ENCODE measurements around the gene PLAU.

GRCh38 chr10:73868655-73869195 lies 42.2 kb upstream of the PLAU start:
- TF ChIP-seq EZH2 (IDR thresholded peaks at IDR 0.05; ENCODE audit: insufficient read depth, low read length) (no peak), CTCF (IDR thresholded peaks at IDR 0.05; ENCODE audit: insufficient read depth, low read depth, low read length) (no peak)
